PC-3 (cell line): ENCODE results near the gene MBLAC2.

Experiments used
- CTCF ChIP-seq: fragments of 300-600 bp; sonication (generic); conservative IDR thresholded peaks from 2 replicates; pipeline ENCODE4 v1.5.1; 2017; ENCODE audit warnings: antibody characterized with exemption, low read depth, mild to moderate bottlenecking, low read length
- EZH2phosphoT487 ChIP-seq: fragments of 300-600 bp; sonication (generic); IDR thresholded peaks from 2 replicates; pipeline ENCODE4 v1.6.1; 2018; ENCODE audit warnings: mild to moderate bottlenecking, antibody characterized with exemption, low read length, borderline replicate concordance

GRCh38 chr5:90488791-90489190, 14.2 kb upstream of the MBLAC2 start:
- TF ChIP-seq CTCF = no peak
- no peak for TF ChIP-seq EZH2phosphoT487
